Measurements from ENCODE around the gene DENND5B. TPM values are rescaled to one million over a fixed set of nuclear protein-coding genes. Genes with fewer than 3 reads are reported as not detected.
"Not testable (repeated sequence)": the region's sequence is repeated elsewhere in the genome, so short reads cannot be mapped to it uniquely, and the experiment has no call there.

Gene DENND5B
- total RNA-seq, 1 donor from 2014 or later = 11.3 TPM

DNA sequence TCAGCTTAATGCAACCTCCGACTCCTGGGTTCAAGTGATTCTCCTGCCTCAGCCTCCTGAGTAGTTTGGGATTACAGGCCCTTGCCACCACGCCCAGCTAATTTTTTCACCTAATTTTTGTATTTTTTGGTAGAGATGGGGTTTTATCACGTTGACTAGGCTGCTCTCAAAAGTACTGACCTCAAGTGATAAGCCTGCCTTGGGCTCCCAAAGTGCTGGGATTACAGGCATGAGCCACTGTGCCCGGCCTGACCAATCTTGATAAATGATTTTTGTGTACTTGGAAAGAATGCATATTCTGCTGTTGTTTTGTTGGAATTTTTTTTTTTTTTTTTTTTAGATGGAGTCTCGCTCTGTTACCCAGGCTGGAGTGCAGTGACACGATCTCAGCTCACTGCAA is 215.5 kb downstream of the DENND5B start:
- DNase-seq = not testable (repeated sequence)

DNA sequence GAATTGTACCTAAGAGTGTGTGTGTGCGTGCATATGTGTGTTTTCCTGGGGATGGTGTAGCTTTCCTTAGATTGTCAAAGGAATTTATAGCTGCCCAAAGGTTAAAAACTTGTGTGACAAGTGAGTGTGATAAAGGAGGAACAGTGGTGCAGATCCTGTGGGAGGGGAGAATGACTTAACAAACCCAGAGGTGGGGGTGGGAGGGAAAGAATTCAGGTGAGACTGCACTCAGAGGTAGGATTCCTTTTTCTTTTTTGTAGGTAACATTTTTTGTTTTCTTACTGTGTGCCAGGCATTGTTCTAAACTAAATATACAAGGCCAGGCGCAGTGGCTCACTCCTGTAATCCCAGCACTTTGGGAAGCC is 219.7 kb downstream of the DENND5B start:
- no peak for DNase-seq

DNA sequence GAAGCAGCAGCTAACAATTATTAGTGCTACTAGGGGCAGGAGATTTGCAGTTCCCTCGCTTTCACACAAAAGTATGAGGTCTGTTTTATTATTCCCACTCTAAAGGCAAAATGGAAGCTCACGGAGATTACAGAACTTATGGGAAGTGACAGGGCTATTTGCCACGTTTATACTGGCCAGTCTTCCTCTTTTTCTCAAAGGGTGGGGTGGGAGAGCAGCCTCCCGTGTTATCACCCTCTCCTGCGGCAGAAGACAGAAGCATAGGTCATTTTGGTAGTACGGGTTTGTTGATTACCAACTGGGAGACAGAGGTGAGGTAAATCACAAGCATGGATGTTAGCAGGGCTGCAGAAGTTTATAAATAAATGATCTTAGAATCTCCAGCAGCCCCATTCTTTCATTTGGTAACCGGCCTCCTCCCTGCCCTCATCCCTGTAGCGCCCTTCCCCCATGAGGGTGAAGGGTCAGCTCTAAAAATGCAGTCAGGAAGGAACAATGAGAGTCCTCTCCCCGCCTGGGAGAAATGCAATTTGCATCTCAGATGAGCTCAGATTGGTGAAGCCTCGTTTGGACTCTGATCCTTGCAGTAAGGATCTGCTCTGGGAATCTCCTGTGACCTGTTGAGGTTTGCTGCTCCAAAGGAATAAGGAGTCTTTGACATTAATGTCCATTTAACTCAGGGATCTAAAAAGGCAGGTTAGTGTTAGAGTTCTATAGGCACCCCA is 220.2 kb downstream of the DENND5B start:
- no peak for DNase-seq

DNA sequence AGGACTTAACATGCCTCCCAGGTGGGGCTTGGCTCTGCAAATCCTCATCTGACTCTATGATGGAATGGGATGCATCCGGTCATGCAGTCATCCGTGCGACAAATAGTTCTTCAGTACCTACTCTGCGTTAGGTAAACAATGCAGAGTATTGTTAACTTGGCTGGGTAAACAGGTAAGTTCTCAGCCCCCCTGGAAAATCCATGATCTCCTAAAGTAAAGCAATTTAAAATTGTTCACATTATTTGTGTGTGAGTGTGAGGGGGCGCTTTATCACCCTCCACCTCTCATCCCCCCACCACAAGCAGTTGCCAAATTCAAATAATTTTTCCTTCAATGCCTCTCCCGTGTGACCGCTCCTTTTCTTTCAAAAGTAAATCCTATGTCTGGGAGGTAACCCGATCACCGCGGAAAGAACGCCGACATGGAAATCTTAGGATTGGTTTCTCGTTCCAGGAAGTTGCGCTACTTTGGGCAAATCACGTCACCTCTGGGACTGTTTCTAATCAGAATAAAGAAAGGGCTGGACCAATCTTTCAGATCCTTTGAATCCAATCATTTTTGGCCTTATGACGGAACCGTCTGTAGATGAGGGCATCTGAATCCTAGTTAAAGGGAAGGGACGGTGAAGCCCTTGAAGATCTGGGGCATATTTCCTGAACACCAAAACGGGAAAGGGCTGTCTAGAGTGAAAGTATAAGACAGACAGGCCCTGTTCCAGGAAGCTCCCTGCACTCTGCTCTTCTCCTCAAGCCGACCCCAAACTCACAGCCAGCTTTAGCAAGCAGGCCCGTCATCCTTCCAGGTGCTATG is 221.0 kb downstream of the DENND5B start:
- DNase-seq = peak; percentile 79

- no peak for DNase-seq
Observed at GRCh38 chr12:31368666-31369361, 222.1 kb downstream of the DENND5B start.

DNA sequence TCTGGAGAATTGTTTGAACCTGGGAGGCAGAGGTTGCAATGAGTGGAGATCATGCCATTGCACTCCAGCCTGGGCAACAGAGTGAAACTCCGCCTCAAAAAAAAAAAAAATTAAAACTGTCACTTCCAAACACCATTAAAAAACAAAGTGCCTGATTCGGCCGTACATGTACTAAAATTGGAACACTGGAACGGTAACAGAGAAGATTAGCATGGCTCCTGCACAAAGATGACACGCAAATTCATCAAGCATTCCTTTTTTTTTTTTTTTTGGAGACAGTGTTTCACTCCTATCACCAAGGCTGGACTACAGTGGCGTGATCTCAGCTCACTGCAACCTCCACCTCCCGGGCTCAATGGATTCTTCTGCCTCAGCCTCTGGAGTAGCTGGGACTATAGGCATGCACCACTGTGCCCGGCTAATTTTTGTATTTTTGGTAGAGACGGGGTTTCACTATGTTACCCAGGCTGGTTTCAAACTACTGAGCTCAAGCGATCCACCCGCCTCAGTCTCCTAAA is 224.8 kb downstream of the DENND5B start:
- no peak for DNase-seq

DNA sequence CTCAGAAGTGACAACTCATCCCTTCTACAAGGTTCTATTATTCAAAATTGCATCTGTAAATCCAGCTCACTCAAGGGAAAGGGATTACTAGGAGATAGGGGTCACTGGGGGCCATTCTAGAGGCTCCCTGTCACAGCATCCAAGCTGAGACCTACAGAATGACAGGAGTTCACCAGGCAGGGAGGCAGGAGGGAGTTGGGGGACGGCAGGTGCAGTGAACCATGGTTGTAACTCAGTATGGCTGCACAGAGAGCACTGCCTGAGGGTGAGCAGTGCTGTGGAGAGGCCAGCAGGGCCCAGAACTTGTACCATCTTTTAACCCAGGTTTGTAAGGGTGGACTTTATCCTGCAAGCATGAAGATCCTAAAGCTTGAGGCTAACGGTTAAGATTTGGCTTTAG is 227.1 kb downstream of the DENND5B start:
- DNase-seq = no peak

DNA sequence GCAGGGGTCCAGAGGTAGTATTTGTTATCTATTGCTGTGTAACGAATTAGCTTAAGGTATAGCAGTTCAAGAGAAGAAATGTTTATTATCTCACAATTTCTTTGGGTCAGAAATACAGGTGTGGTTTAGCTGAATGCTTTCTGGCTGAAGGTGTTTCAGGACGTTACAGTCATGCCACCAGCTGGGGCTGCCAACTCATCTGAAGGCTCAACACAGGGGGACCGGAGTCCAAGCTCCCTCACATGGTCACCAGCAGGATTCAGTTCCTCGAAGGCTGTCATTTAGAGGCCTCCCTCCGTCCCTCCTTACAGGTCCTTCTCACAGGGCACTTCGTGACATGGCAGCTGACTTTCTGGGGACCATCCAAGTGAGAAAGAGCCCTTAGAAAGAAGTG is 227.5 kb downstream of the DENND5B start:
- no peak for DNase-seq

DNA sequence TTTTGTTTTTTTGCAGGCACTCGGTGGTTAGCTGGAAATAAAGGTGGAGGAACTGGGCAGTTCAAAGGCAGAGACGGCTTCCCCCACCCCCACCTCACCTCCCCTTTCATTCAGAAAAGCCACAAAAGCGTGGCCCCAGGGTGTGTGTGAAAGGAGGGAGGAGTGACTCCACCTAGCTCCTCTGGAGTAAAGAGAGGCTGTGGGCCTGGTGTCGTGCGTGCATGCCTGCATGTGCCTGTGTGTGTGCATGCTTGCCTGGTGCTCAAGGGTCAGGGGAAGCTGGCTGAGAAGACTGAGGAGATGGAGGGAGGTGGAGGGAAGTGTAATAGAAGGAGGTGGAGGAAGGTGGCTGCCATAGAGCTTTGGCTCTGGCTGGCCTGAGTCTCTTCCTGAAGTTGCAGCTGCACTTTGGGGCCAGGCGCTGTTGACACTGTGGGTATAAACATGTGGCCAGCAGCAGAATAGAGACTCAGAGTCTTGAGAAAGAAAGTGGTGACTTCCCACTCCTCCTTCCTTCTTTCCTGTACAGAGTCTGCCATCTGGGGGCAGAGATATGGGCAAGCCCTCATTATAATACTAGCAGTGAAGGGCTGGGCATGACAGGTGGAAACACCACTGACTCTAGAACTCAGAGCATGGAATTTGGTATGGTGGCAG is 228.0 kb downstream of the DENND5B start:
- no peak for DNase-seq

- no peak for DNase-seq
Observed at GRCh38 chr12:31362115-31362758, 228.7 kb downstream of the DENND5B start.

- no peak for DNase-seq
Observed at GRCh38 chr12:31361730-31362114, 229.2 kb downstream of the DENND5B start.

- no peak for DNase-seq
Observed at GRCh38 chr12:31355747-31356107, 235.2 kb downstream of the DENND5B start.

DNA sequence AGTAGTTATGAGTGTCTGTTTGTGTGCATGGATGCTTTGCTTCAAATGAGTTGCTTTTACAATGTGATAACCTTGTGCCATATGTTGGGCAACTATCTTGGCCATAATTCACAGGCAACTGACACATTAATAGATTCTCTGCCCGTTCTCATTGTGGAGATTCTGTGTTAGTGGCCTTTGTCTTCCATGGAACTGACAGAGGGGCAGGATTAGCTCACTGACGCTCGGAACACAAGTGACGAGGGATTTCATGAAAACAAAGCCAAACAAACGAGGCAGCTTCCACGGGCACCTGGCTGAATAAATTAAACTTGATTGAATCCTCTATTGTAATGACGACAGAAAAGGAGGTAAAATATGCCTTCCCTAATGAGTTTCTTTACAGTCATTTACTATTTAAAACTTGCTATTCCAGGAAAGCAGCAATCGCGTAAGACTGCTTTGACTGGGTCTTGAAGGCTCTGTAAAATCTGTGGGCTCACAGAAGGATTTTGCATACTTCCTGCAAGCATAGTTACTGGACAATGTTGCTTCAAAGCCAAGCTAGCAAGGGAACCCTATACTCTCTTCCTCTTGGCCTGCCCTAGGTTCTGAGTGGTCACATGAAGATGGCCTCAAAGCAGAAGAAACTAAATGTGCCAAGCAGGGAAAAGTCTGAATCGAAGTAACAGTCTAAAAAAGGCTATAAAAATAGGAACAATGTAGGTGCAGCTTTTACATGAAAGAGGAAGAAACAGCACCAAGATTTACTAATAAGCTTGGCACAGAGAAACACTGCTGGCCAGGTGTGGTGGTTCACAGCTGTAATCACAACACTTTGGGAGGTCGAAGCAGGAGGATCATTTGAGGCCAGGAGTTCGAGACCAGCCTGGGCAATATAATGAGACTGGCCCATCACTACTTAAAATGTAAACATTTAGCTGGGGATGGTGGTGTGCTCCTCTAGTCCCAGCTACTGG is 236.9 kb downstream of the DENND5B start:
- DNase-seq = no peak

DNA sequence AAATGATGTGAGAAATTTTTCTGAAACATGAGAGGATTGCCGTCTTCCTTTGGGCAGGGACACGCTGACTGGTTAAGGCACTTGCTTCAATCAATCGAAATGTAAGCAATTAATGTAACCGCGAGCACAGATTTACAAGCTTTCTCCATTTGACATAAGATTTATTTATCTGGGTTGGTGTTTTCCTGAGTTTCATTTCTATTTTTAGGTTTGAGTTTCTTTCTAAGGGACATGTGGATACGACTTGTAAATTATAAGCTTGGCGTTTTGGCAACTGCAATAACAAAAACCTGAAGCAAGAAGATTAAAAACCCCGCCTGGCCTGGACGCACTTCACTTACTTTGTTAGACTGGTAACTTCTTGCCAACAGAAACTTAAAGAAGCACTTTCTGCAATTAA is 244.7 kb downstream of the DENND5B start:
- DNase-seq = no peak

DNA sequence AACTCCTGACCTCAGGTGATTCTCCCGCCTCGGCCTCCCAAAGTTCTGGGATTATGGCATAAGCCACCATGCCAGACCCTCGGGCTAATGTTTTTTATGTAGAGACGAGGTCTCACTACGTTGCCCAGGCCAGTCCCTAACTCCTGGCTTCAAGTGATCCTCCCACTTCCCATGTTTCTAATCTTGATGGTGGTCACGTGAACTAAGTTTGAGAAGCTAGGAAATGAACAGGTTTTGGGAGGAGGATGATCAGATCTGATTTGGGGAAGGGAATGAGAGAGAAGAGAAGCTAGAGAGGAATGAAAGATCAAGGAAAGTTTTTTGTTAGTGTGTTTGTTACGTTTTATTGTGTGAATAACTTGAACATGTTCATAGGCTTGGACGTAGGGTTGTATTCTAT is 247.8 kb downstream of the DENND5B start:
- DNase-seq = no peak

DNA sequence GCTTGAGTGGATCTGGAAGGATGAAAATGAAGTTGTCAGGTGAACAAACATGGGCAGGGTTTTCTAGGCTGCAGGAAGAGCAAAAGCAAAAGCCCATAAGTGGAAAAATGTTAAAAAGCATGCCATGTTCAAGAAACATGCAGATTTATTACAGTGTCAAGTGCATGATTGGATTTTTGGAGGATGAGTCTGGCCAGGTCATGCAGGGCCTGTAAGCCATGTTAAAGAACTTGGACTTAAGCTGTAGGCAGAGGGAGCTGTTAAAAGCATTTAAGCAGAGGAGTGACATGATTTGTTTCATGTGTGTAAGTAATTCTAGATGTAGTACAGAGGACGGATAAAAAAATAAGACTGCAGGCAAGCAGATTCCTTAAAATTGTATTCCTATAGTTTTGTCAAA is 248.7 kb downstream of the DENND5B start:
- no peak for DNase-seq

DNA sequence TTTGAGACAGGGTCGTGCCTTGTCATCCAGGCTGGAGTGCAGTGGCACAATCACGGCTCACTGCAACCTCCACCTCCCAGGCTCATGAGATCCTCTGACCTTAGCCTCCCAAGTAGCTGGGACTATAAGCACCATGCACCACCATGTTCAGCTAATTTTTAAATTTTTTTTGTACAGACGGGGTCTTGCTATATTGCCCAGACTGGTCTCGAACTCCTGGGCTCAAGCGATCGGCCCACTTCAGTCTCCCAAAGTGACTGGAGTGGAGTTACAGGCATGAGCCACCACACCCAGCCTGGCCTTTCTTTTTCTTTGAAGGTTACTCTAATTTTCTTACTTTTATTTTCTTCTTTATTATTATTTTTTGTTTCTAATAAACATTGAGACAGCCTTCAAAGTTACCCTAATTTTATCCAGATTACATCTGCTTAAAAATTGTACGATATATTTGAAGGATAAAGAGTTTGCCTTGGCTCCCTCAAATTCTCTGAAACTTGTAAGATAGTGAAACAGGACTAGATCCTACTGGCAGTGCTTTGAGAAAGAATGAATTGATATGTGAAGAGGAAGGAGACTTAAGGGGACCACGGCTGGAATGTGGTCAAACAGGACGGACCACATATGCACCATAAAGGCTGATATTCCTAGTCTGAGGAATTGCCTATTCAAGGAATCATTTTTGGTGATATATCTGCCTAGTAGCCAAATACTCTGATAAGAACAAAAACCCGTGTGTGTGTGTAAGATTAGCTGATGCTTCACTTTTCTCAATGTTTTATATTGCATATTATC is 250.9 kb downstream of the DENND5B start:
- DNase-seq = no peak

DNA sequence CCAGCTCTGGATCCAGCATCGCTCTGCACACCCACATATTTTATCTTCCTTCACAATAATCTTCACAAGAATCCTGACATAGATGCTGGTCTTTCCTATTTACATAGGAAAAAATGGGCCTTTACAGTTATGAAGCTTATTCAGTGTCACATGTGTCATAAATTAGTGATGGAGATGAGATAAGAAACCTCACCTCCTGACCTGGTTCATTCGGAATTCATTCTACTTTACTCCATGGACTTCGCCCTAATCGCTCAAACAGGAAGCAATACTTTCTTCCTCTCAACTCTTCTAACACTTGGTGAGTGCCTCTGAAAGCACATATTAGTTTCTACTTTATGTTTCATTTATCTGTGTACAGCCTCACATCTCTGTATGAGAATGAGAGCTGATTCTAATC is 253.0 kb downstream of the DENND5B start:
- DNase-seq = no peak

Measured in skin of body (tissue), 2 donors.